ENCODE data around the gene ZRANB2. TPM values are rescaled to one million over a fixed set of nuclear protein-coding genes. Genes with fewer than 3 reads are reported as not detected.

ZRANB2 gene
- total and polyA plus RNA-seq, 11 donors = 24.6 to 56.6 (median 48.6) TPM

GRCh38 chr1:71047635-71048607 lies 32.9 kb downstream of the ZRANB2 start, which contains the start of gene PTGER3:
Gene PTGER3, minus strand, starts transcription at chr1:71047816. Its CDS starts 239 bp downstream, at chr1:71047577.
- Histone ChIP-seq H3K27ac (peak within 1 kb of the TSS in 1 of 12 donors; percentile 32), H3K9me3 (no peaks in the 10 kb centered on the region), H3K4me1 (peaks cover 0 to 20% (median 8%) of the 10 kb centered on the region in 12 donors), H3K36me3 (no peaks in the 10 kb centered on the region), H3K27me3 (peaks cover 6 to 58% (median 26%) of the 10 kb centered on the region in 9 donors), H3K4me3 (peak within 1 kb of the TSS; percentile 15 to 59 (median 50))
- DNase-seq = peak; percentile 43 to 86 (median 63)
- TF ChIP-seq CTCF (IDR thresholded peaks at IDR 0.05) = no peak
- TF ChIP-seq POLR2A (IDR thresholded peaks at IDR 0.05) = no peak
- intact Hi-C loops (cut with DNase I) = loop anchor here in 9 of 10 donors (1.0 to 5.0 kb wide), 8 partner anchors 361 to 521 kb away; no protein-coding TSS in a partner anchor
- 6 to 20% (median 7%) methylated on average over 21 to 56 of the region's 56 CpGs for WGBS, 4 donors
- peak in 3 of 4 donors; percentile 75 to 87 (median 85) for ATAC-seq

GRCh38 chr1:71046891-71047634 lies 33.8 kb downstream of the ZRANB2 start:
- TF ChIP-seq POLR2A (IDR thresholded peaks at IDR 0.05) (no peak), CTCF (IDR thresholded peaks at IDR 0.05) (no peak)
- H3K4me1 ChIP-seq = peaks cover 0 to 20% (median 8%) of the 10 kb centered on the region in 12 donors
- H3K27me3 ChIP-seq = peaks cover 6 to 58% (median 26%) of the 10 kb centered on the region in 9 donors
- DNase-seq = peak in 1 of 5 donors; percentile 66
- ATAC-seq = peak in 2 of 4 donors; percentile 46 to 60
- H3K9me3 ChIP-seq = no peaks in the 10 kb centered on the region
- WGBS, 4 donors = 1 to 12% (median 2%) methylated on average over 31 to 73 of the region's 73 CpGs
- H3K4me3 ChIP-seq = peak overlapping the region; percentile 15 to 59 (median 50)
- intact Hi-C loops (cut with DNase I) = loop anchor here in 2 of 10 donors (5.0 kb wide), 3 partner anchors 360 to 520 kb away; no protein-coding TSS in a partner anchor
- no peaks in the 10 kb centered on the region for H3K36me3 ChIP-seq
- peak overlapping the region in 1 of 12 donors; percentile 32 for H3K27ac ChIP-seq

GRCh38 chr1:71045463-71046028 lies 35.3 kb downstream of the ZRANB2 start:
- H3K4me3 ChIP-seq = peak overlapping the region in 1 of 12 donors; percentile 20
- WGBS, 4 donors = 67 to 88% (median 76%) methylated on average over 14 to 16 of the region's 16 CpGs
- no peak for TF ChIP-seq POLR2A (IDR thresholded peaks at IDR 0.05)
- no peak for TF ChIP-seq CTCF (IDR thresholded peaks at IDR 0.05)
- H3K9me3 ChIP-seq = no peaks in the 10 kb centered on the region
- intact Hi-C loops (cut with DNase I) = loop anchor here in 2 of 10 donors (5.0 kb wide), 3 partner anchors 358 to 518 kb away; no protein-coding TSS in a partner anchor
- no peak overlapping the region for H3K27ac ChIP-seq
- DNase-seq (no peak), ATAC-seq (no peak)
- H3K27me3 ChIP-seq = peaks cover 6 to 58% (median 26%) of the 10 kb centered on the region in 9 donors
- peaks cover 0 to 20% (median 8%) of the 10 kb centered on the region in 12 donors for H3K4me1 ChIP-seq
- H3K36me3 ChIP-seq = no peaks in the 10 kb centered on the region
